Glutamatergic neuron (in vitro differentiated cells): ENCODE results near the gene GNA15. TPM values are rescaled to one million over a fixed set of nuclear protein-coding genes. Genes with fewer than 3 reads are reported as not detected.

Experiments
- DNase-seq: peaks from one replicate; pipeline ENCODE4 v3.0.0; 2022
- H3K27ac Mint-ChIP-seq: one replicate; pipeline ENCODE4 v1.8.0; 2020; ENCODE audit warnings: mild to moderate bottlenecking, mixed read lengths, inconsistent platforms; ENCODE audit not compliant: unreplicated experiment
- H3K27me3 Mint-ChIP-seq: one replicate; pipeline ENCODE4 v1.8.0; 2020; ENCODE audit warnings: mild to moderate bottlenecking, moderate library complexity, mixed read lengths, inconsistent platforms; ENCODE audit not compliant: unreplicated experiment
- H3K36me3 Mint-ChIP-seq: one replicate; pipeline ENCODE4 v1.8.0; 2020; ENCODE audit warnings: mild to moderate bottlenecking, mixed read lengths, inconsistent platforms; ENCODE audit not compliant: unreplicated experiment
- H3K4me1 Mint-ChIP-seq: one replicate; pipeline ENCODE4 v1.8.0; 2020; ENCODE audit warnings: mild to moderate bottlenecking, low read depth, mixed read lengths, inconsistent platforms; ENCODE audit not compliant: unreplicated experiment
- H3K4me3 Mint-ChIP-seq: one replicate; pipeline ENCODE4 v1.8.0; 2020; ENCODE audit warnings: mild to moderate bottlenecking, mixed read lengths, inconsistent platforms; ENCODE audit not compliant: unreplicated experiment
- H3K9me3 Mint-ChIP-seq: one replicate; pipeline ENCODE4 v1.8.0; 2020; ENCODE audit warnings: mild to moderate bottlenecking, moderate library complexity, mixed read lengths, inconsistent platforms; ENCODE audit not compliant: unreplicated experiment
- total RNA-seq: library from RNA; stranded (reverse); fragmentation: NEBNext Ultra II Directional; extraction: Animal tissue kit (Norgen Biotek cat#: 25700); gene quantifications from one replicate; pipeline ENCODE4 v1.2.1, GENCODE V29; 2021; ENCODE audit not compliant: unreplicated experiment
- TF ChIP-seq, protein P1 (sequence below): fragments of 200-600 bp; sonication (generic); IDR thresholded peaks from one replicate; pipeline ENCODE4 v1.5.0; 2021; ENCODE audit not compliant: partially characterized antibody, unreplicated experiment

The GNA15 gene
- total RNA-seq, 1 donor from 2014 or later = not detected

DNA sequence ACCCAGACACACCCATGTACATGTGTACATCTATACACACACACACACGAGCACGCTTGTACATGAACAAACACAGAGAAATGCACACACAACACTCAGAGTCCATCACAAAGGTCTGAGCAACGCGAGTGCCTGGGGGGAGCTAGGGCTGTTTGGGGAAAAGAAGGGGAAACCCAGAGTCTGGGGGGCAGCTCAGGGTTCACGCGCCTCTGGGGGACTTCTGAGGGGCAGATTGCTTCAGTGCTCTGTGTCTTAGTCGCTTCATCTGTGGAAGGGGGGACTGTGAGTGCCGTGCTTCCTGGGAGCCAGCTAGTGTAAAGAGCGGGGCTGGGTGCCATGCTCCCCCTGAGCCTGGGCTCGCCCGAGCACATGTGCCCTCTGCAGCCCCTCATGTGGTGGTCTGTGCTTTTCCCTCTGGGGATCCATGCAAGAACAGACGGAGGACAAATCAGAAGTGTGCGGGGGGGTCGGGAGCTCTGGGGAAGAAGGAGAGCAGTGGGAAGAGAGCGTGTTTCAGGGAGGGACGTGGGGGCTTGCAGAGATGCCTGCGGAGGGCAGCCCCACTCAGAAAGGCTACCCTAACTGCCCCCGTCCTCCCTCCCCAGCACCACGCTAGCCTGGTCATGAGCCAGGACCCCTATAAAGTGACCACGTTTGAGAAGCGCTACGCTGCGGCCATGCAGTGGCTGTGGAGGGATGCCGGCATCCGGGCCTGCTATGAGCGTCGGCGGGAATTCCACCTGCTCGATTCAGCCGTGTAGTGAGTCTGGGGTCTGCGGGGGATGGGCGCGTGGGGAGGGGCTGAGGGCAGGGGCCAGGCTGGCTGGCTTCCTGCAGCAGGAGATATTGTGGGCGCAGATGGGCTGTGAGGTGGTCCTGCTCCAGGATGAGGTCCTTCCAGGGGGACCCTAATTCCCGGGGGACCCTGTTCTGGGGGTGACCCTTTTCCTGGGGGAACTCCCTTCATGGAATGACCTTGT, 14.0 kb downstream of the GNA15 start:
- no peaks in the 10 kb centered on the region for H3K36me3 Mint-ChIP-seq
- peak overlapping the region; percentile 33 for H3K27ac Mint-ChIP-seq
- DNase-seq = no peak

DNA sequence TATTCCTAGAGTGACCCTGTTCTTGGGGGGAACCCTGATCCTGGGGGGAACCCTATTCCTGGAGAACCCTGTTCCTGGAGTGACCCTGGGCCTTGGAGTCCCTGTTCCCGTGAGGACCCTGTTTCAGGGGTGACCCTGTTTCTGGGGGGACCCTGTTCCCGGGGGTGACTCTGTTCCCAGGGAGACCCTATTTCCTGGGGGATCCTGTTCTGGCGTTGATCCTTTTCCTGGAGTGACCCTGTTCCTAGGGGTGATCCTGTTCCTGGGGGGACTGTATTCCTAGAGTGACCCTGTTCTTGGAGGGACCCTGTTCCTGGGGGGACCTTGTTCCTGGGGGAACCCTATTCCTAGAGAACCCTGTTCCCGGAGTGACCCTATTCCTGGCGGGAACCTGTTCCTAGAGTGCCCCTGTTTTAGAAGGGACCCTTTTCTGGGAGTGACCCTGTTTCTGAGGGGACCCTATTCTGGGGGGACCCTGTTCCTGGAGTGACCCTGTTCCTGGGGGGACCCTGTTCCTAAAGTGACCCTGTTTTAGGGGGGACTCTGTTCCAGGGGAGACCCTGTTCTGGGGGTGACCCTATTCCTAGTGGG, 15.0 kb downstream of the GNA15 start:
- Mint-ChIP-seq H3K9me3 (peaks cover 9% of the 10 kb centered on the region), H3K27ac (no peak overlapping the region), H3K4me1 (peaks cover 17% of the 10 kb centered on the region), H3K27me3 (peaks cover 2% of the 10 kb centered on the region), H3K4me3 (no peak overlapping the region), H3K36me3 (no peaks in the 10 kb centered on the region)
- TF ChIP-seq, protein P1, sequence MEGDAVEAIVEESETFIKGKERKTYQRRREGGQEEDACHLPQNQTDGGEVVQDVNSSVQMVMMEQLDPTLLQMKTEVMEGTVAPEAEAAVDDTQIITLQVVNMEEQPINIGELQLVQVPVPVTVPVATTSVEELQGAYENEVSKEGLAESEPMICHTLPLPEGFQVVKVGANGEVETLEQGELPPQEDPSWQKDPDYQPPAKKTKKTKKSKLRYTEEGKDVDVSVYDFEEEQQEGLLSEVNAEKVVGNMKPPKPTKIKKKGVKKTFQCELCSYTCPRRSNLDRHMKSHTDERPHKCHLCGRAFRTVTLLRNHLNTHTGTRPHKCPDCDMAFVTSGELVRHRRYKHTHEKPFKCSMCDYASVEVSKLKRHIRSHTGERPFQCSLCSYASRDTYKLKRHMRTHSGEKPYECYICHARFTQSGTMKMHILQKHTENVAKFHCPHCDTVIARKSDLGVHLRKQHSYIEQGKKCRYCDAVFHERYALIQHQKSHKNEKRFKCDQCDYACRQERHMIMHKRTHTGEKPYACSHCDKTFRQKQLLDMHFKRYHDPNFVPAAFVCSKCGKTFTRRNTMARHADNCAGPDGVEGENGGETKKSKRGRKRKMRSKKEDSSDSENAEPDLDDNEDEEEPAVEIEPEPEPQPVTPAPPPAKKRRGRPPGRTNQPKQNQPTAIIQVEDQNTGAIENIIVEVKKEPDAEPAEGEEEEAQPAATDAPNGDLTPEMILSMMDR = no peak
- DNase-seq = no peak

More for the DNA sequence above, 14.0 kb downstream of the GNA15 start:
- Mint-ChIP-seq H3K4me1 (peaks cover 12% of the 10 kb centered on the region), H3K9me3 (peaks cover 9% of the 10 kb centered on the region), H3K27me3 (peaks cover 1% of the 10 kb centered on the region), H3K4me3 (no peak overlapping the region)
- TF ChIP-seq, protein P1 = no peak

DNA sequence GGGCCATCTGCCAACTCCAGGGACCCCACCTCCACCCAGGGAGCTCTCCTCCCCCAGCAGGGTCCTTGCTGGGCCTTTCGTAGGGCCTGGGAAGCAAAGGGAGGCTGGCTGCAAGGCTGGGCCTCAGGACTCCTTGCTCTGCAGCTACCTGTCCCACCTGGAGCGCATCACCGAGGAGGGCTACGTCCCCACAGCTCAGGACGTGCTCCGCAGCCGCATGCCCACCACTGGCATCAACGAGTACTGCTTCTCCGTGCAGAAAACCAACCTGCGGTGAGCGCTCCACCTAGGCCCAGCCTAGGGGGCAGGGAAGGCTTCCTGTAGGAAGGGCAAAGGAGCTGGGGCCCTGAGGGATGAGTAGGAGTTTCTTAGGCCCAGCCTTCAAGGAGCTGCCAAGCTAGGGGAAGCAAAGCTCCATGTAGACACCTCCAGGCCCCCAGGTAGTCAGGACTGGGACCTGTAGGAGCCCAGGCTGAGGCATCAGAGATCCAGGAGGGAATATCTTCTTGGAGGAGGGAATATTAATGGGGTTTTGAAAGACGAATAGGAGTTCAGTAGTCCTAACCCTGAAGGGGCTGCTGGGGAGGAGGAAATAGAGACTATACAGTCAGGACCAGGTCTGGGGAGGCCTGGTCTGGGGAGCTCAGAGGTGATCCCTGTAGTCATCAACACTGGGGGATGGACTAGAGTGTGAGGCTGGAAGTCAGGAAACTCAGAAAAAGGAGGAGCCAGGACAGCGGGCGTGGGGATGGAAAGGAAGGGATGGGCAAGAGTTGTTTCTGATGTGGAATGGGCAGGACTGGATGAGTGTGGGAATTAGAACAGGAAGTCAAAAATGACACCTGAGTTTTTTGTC, 16.0 kb downstream of the GNA15 start:
- Mint-ChIP-seq H3K4me1 (peaks cover 19% of the 10 kb centered on the region), H3K9me3 (peaks cover 11% of the 10 kb centered on the region), H3K36me3 (peaks cover 3% of the 10 kb centered on the region), H3K27me3 (peaks cover 6% of the 10 kb centered on the region), H3K4me3 (no peak overlapping the region), H3K27ac (no peak overlapping the region)
- no peak for DNase-seq
- TF ChIP-seq, protein P1 = no peak

DNA sequence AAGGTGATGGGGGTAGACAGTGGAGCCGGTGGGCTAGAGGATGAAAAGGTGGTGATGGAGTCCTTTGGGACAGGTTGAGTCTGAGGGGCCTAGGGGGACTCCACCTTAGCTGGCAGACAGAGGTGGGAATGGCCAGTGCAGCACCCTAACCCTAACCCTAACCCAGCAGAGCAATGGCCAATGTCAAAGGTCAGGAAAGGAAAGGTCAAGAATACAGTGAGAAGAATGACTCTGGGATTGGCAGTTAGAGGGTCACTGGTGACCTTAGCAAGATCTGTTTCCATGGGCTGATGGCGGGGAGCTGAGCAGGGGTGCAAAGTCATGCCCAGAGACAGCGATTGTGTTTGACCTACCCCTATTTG, 16.6 kb downstream of the GNA15 start:
- Mint-ChIP-seq H3K9me3 (peaks cover 9% of the 10 kb centered on the region), H3K27ac (no peak overlapping the region), H3K36me3 (peaks cover 3% of the 10 kb centered on the region), H3K4me1 (peaks cover 19% of the 10 kb centered on the region), H3K4me3 (no peak overlapping the region), H3K27me3 (peaks cover 8% of the 10 kb centered on the region)
- TF ChIP-seq, protein P1 = no peak
- DNase-seq = no peak
